SK-N-SH treated with all-trans-retinoic acid at 6 μM for 48 hours (cell line): ENCODE data around the gene OXNAD1.

ENCODE experiments used
- GLIS3 ChIP-seq: fragments of 250-450 bp; sonication (Bioruptor Pico); IDR thresholded peaks from 2 replicates; pipeline ENCODE4 v1.5.0; 2020; ENCODE audit warnings: mild to moderate bottlenecking, moderate library complexity
- ISL1 ChIP-seq: fragments of 250-450 bp; sonication (Bioruptor Pico); IDR thresholded peaks from 2 replicates; pipeline ENCODE4 v2.1.2; 2022; ENCODE audit warnings: mild to moderate bottlenecking, moderate library complexity
- PPARA ChIP-seq: fragments of 250-450 bp; sonication (Bioruptor Pico); IDR thresholded peaks from 2 replicates; pipeline ENCODE4 v1.5.0; 2020; ENCODE audit warnings: mild to moderate bottlenecking, borderline replicate concordance
- RARB ChIP-seq: fragments of 250-450 bp; sonication (Bioruptor Pico); IDR thresholded peaks from 2 replicates; pipeline ENCODE4 v1.8.0; 2021; ENCODE audit warnings: mild to moderate bottlenecking, moderate library complexity
- SNAI2 ChIP-seq: fragments of 250-450 bp; sonication (Bioruptor Pico); IDR thresholded peaks from 2 replicates; pipeline ENCODE4 v1.5.0; 2020; ENCODE audit warnings: mild to moderate bottlenecking, moderate library complexity
- TOX ChIP-seq: fragments of 250-450 bp; sonication (Bioruptor Pico); IDR thresholded peaks from 2 replicates; pipeline ENCODE4 v1.8.0; 2021; ENCODE audit warnings: mild to moderate bottlenecking, moderate library complexity, borderline replicate concordance
- ZFP3 ChIP-seq: fragments of 250-450 bp; sonication (Bioruptor Pico); IDR thresholded peaks from 2 replicates; pipeline ENCODE4 v1.5.0; 2020; ENCODE audit warnings: mild to moderate bottlenecking, moderate library complexity
- ZFP30 ChIP-seq: fragments of 450-650 bp; formaldehyde crosslinking; IDR thresholded peaks from 2 replicates; pipeline ENCODE4 v1.5.0; 2022; ENCODE audit warnings: mild to moderate bottlenecking, moderate library complexity
- ZNF8 ChIP-seq: fragments of 450-650 bp; formaldehyde crosslinking; IDR thresholded peaks from 2 replicates; pipeline ENCODE4 v1.5.0; 2020; ENCODE audit warnings: mild to moderate bottlenecking, moderate library complexity
- TF ChIP-seq, protein P1 (sequence below): fragments of 250-450 bp; sonication (Bioruptor Pico); IDR thresholded peaks from 2 replicates; pipeline ENCODE4 v1.8.0; 2021; ENCODE audit warnings: low read depth, mild to moderate bottlenecking, moderate library complexity, borderline replicate concordance

DNA sequence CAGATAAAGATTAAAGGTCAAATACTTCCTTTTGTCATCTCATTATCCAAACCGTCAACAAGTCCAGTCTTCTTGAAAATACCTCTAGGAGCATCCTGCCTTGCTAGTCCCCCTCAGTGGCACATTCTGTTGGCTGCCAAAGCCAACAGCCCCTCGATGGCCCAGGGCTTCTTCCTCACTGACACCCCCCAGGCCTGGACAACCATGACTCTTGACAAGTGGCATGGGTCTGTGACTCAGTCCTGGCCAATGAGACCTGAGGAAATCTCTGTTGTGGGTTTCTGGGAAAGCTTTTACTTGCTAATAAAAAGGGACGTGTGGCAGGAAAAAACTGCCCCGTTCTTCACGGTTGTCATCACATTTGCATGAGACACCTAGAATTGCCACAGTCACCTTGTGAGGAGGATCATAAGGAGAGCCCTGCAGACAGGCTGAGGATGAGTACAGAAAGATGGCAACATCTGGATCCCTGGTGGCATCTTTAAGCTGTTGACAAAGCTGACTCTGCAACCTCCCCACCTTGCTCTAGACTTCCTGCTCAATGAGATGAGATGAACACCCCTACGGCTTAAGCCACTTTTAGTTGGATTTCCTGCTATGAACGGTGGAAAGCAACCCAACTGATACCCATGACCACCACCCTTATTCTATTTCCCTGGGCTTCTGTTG is 81.5 kb downstream of the OXNAD1 start:
- TF ChIP-seq PPARA (no peak), GLIS3 (CRISPR knock-in tag) (no peak), ZNF8 (CRISPR knock-in tag) (no peak), TOX (no peak), RARB (CRISPR knock-in tag) (no peak), ZFP3 (no peak), ZFP30 (CRISPR knock-in tag) (no peak), SNAI2 (CRISPR knock-in tag) (no peak), ISL1 (CRISPR knock-in tag) (no peak)
- TF ChIP-seq, protein P1, sequence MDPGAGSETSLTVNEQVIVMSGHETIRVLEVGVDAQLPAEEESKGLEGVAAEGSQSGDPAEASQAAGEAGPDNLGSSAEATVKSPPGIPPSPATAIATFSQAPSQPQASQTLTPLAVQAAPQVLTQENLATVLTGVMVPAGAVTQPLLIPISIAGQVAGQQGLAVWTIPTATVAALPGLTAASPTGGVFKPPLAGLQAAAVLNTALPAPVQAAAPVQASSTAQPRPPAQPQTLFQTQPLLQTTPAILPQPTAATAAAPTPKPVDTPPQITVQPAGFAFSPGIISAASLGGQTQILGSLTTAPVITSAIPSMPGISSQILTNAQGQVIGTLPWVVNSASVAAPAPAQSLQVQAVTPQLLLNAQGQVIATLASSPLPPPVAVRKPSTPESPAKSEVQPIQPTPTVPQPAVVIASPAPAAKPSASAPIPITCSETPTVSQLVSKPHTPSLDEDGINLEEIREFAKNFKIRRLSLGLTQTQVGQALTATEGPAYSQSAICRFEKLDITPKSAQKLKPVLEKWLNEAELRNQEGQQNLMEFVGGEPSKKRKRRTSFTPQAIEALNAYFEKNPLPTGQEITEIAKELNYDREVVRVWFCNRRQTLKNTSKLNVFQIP: no peak
